Fibroblast of mammary gland (primary cell): ENCODE results near the gene NFATC4.

Source experiments
- DNase-seq: peaks from one replicate; pipeline ENCODE4 v3.0.0-alpha.2; 2010; ENCODE audit warnings: low read depth
- H3K4me3 ChIP-seq: 2 replicates; pipeline ENCODE4 v1.5.1; 2011; ENCODE audit warnings: low read depth, mild to moderate bottlenecking, low read length, moderate library complexity; ENCODE audit not compliant: control insufficient read depth
- CTCF ChIP-seq: conservative IDR thresholded peaks from 2 replicates; pipeline ENCODE4 v1.5.1; 2011; ENCODE audit warnings: low read depth, low read length, inconsistent platforms; ENCODE audit not compliant: control insufficient read depth, insufficient read depth

NFATC4 gene

GRCh38 chr14:24401810-24402702 lies 34.1 kb downstream of the NFATC4 start:
- H3K4me3 ChIP-seq = no peak overlapping the region
- no peak for TF ChIP-seq CTCF
- DNase-seq = no peak

GRCh38 chr14:24403294-24403998 lies 35.5 kb downstream of the NFATC4 start:
- H3K4me3 ChIP-seq = no peak overlapping the region
- no peak for TF ChIP-seq CTCF
- peak; percentile 30 for DNase-seq

- TF ChIP-seq CTCF = no peak
- no peak overlapping the region for H3K4me3 ChIP-seq
- no peak for DNase-seq
These were observed 36.8 kb downstream of the NFATC4 start for GRCh38 chr14:24404814-24405213.

- no peak for DNase-seq
- TF ChIP-seq CTCF = no peak
- no peak overlapping the region for H3K4me3 ChIP-seq
These were observed 38.4 kb downstream of the NFATC4 start for GRCh38 chr14:24406416-24406815.

GRCh38 chr14:24407608-24408325 lies 39.8 kb downstream of the NFATC4 start:
- DNase-seq = no peak
- no peak overlapping the region for H3K4me3 ChIP-seq
- no peak for TF ChIP-seq CTCF

GRCh38 chr14:24408764-24409163 lies 40.8 kb downstream of the NFATC4 start:
- no peak overlapping the region for H3K4me3 ChIP-seq
- no peak for DNase-seq
- no peak for TF ChIP-seq CTCF
